ENCODE data around the gene TULP3.
"Not testable (repeated sequence)": the region's sequence is repeated elsewhere in the genome, so short reads cannot be mapped to it uniquely, and the experiment has no call there.

The TULP3 gene, protein sequence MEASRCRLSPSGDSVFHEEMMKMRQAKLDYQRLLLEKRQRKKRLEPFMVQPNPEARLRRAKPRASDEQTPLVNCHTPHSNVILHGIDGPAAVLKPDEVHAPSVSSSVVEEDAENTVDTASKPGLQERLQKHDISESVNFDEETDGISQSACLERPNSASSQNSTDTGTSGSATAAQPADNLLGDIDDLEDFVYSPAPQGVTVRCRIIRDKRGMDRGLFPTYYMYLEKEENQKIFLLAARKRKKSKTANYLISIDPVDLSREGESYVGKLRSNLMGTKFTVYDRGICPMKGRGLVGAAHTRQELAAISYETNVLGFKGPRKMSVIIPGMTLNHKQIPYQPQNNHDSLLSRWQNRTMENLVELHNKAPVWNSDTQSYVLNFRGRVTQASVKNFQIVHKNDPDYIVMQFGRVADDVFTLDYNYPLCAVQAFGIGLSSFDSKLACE

DNA sequence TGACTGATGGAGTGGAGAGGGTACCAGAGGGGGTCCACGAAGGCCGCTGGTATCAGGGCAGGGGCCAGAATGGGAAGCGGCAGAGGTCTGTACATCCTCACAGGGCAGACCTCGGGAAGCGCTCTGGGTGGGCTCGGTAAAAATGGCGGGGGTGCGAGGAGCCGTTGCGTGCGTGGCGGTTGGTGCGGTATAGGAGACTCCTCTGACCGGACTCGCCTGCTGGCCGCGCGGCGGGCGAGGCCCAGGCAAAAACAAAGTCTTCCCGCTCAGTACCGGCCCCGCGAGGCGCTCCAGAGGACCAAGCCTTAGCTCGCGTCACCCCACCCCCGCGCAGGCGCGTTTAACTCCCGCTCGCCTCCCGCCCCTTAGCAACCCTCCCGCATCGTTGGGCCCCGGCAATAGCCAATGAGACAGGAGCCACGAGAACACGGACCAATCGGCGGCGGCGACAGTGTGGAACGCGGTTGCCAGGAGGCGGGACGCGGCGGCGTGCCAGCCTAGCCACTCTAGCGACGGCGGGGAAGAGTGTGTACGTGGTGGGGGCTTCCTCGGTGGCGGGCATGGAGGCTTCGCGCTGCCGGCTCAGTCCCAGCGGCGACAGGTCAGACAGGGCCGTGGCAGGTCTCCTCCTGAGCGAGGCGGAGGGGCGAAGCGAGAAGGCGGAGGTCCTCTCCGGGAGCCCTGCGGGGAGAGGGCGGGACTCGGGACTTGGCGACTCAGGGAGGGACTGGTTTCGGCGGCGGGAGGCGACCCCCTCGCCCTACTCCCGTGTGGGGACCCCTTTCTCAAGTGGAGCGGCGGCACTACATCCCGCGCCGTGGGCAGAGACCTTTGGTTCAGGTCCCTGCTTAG is at the start of gene TULP3:
Gene TULP3 (plus strand): TSS at position 504 of the 852 bp plus-strand sequence. CDS start 57 bp downstream, at position 561.
- DNase-seq (ENCODE audit: low read depth), result peak; percentile 89

DNA sequence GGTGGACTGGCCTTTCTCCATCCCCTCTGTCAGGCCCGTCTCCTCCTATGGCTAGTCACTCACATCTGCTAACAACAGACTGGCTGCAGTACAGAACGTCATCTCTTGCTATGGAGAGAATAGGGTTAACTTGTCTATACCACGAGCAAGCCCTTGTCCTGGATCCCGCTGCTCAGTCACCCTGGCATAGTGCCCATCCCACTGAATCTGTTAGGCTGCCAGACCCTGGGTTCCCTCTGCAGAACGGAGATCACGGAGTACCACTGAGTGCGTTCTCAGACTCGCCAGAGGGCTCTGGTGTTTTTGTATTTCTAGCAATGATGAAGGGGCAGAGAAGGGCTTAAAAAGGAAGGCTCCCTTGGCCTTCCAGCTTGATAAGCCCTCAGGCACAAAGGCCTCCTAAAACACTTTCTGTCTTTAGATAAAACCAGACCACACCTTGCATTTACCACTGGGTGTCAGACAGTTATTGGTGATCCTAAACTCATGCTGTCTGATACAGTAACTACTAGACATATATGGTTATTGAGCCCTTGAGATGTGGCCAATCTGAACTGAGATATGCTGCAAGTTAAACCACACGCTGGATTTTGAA is 49.5 kb upstream of the TULP3 start:
- no peak for DNase-seq (ENCODE audit: low read depth)

DNA sequence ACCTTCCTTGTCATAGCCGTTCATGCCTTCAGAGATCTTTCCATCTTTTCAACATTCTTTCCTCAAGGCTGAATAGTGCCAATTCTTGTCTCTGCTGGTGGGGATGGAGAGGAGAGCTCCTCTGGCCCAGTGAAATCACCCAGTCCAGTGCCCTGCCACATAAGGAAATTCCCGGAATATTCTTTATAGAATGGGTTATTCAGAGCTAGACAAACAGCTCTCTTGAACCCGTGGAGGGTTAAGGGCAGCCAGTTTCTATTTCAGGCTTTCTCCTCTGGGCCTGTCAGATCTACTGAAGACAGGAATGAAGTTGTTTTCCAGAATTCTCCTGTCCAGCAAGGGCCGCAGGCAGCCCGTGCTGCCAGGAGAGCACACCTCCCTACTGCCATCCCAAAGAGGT is 47.7 kb upstream of the TULP3 start:
- DNase-seq (ENCODE audit: low read depth), result no peak

DNA sequence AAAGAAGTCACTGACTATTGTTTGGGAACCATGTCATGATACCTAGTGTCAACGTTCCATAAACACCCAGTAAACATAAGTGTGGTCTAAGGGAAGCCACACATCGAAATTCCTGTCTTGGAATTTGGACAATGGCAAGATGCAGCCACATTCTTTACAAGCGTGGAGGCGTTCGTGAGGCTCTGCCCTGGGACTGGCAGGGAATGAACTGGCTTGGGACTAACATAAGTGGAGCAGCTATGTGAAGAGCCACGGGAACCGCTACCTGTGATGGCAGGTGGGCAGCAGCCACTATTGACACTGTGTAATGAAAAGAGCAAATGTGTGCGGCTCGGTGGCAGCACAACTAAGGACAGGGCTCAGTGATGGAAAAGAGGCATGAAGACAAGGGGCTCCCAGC is 45.9 kb upstream of the TULP3 start:
- no peak for DNase-seq (ENCODE audit: low read depth)

DNA sequence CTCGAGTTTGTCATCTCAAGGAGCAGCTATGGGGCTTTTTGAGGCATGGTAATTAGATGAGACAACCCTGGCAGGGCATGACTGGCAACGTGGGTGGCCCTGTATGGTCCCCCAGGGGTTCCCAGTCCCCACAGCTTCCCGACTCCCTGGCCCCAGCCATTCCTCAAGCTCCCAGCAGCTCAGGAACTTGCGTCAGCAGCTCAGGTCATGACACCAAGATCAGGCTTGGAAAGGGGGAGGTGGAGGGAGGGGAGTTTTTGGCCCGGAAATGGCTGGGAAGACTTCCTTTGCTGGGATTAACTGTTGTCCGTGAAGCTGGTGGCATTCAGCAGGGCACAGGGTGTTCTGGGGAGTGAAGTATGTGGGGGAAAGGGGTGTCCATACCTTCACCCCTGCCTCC is 45.4 kb upstream of the TULP3 start:
- no peak for DNase-seq (ENCODE audit: low read depth)

DNA sequence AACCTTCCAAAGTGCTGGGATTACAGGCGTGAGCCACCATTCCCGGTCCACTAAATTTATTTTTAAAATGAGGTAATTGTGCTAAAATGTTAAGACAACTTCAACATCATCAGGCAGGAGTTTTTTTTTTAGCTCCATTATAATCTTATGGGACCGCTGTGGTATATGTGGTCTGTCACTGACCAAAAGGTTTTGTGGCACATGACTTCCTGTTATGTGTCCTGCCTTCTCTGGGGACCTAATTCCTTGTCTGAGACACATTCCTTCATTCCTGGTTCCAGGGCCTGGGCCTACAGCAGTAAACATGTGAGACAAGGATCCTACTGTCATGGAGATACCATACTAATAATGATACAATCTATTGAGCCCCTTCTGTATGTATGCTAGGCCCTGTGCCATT is 38.8 kb upstream of the TULP3 start:
- no peak for DNase-seq (ENCODE audit: low read depth)

DNA sequence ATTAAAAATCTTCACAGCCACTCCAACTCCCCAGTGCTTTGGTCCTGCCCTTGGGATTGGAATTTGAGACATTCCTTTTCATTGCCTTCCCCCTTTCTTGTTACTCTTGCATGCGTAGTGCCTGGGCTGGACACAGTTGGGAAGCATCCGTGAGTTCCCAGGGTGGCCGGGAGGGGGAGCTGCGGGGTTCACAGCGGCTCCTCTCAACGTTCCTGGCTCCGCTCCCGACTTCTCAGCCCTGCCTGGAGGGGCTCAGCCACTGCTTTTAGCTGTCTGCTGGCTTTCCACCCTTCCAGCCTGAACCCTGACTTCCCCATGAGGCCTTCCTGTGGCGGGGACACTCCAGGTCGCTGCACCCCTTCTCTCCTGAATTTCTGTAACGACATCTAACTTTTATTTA is 37.1 kb upstream of the TULP3 start:
- DNase-seq (ENCODE audit: low read depth), result no peak

DNA sequence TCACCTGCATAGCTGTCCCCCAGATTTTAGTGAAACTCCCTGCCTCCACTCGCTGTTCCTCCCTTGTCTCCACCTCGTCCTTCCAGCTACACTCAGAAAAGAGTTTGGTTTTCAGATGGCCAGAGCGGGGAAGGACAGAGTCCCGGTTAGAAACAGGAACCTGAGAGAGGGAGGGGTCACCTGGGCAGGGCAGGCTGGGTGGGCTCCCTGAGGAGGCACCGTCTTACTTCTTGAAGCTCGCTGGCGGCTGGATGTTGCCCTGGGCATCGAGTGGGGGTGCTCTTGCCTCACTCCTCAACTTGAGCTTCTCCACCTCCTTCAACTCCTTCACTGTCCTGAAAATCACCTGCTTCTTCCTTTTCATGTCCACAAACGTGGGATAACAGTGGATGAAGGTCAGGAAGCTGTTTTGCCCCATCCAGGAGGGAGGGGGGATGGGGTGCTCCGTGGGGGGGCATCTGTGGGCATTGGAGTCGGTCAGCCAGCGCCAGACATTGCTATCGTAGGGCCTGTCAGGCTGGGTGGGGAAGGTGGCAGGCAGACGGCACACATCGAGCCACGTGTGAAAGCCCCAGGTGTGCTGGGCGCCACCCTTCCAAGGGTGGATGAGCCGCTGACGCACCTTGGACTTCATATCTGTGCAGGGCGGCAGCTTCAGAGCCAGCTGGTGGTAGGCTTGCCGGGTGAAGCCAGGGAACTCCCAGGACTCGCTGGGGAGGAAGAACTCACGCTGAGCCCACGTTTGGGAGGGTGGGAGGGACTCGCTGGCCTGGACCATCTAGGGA is 35.8 kb upstream of the TULP3 start:
- no peak for DNase-seq (ENCODE audit: low read depth)

DNA sequence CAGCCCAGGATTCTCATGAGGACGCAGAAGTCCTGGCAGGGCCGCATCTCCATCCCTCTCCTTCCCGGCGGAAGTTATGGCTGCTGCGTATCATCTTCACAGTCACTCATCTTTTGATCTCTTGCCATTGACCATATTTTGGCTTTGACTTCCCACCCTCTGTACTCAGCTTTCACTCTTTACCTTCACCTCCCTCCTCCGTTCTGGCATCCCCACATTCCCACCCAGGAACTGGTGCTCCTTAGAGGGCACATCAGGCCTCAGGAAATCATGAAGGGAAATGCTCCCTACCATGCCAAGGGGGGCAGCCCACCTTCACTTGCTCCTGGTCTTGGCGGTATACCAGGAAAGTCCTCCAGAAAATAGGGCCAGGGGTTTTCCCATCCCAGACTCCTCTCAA is 35.1 kb upstream of the TULP3 start:
- no peak for DNase-seq (ENCODE audit: low read depth)

DNA sequence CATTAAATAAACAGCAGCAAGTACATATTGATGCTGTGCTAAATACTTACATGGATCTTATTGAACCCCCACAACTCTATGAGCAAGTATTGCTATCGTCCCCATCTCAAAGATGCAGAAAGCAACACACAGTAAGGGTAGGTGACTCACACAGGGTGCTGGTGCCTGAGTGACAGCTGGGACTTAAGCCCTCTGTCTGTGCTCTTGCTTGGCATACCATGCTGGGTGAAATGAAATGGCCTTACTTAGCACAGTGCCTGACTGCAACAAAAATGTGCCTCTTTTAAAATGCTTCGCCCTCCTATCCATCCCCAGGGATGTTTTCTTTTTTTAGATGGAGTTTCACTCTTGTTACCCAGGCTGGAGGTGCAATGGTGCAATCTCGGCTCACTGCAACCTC is 34.6 kb upstream of the TULP3 start:
- no peak for DNase-seq (ENCODE audit: low read depth)

DNA sequence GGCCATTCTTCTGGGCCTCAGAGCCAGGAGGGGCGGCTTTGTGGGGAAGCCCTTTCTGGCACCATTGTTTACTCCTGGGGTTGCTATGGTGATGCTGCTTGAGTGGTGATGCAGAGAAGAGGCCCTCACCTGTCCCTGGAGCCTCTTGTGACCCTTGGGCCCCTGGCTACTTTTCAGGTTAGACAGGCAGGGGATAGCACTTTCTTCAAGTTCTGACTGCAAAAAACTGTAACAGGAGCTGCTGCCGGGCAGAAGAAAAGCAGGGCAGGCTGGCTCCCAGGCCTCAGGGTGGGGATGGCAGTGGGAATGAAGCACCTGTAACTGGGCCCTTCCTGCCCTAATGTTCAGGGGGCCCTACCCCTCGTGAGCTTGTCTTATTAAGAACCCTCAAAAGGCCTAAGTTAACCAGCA is 33.7 kb upstream of the TULP3 start, which contains the start of gene TEX52:
Gene TEX52 (minus strand): TSS at position 19 of the 411 bp plus-strand sequence. CDS start 13 bp downstream, at position 6.
- no peak for DNase-seq (ENCODE audit: low read depth)

DNA sequence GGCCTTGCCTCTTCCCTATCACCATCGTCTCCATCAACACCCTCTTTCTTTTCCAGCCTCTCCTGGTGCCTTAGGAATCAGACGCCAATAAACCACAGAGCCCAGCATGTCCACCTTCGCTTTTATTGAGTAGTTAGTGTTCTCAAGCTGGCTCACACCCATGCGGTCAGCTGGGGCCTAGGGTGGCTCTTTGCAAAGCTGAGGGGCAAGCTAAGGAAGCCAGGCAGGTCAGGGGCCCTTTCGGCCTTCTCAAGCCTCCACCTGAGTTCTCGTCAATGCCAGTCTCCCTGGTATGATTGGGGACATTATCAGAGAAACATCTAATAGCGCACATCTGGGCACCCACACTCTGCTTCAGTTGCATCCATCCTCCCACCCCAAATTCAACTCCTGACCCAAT is 33.1 kb upstream of the TULP3 start:
- no peak for DNase-seq (ENCODE audit: low read depth)

DNA sequence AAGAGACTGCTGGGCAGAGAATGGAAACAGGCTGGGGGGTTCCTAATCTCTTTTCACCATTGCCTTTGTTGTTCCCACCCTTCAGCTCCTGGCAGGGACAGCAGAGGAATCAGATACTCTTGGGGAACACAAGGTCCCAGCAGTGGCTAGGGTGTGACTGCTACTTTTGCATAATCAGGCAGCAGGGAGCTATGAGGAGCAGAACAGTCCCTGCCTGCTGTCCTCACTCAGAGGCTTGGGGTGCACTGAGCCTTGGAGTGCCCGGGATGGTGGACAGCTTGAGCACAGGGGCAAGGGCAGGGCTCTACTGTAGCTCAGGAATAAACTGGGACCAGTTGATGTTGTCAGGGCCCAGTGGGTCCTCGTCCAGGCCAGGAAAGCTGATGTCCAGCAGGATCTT is 32.4 kb upstream of the TULP3 start:
- no peak for DNase-seq (ENCODE audit: low read depth)

DNA sequence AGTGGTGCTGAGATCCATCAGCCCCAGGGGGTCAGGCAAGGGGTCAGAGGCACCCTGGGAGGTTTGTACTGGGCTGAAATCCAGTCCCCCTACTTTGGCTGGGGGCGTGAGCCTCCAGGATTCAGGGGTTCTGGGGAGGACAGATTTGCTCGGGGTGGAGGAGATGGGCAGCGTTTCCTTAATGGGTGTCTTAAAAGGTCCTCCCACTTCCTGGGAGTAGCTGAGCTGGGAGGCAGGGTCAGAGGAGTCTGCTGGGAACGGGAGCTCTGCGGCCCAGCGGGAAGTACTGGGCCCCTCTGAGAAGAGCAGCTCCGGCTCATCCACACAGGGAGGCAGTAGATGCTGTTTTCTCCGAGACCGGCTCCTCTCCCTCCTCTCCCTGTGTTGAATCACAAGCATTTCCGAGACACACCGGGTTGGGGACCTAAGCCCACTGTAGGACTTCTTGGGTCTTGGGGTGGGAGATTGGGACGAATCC is 31.7 kb upstream of the TULP3 start:
- DNase-seq (ENCODE audit: low read depth), result no peak

DNA sequence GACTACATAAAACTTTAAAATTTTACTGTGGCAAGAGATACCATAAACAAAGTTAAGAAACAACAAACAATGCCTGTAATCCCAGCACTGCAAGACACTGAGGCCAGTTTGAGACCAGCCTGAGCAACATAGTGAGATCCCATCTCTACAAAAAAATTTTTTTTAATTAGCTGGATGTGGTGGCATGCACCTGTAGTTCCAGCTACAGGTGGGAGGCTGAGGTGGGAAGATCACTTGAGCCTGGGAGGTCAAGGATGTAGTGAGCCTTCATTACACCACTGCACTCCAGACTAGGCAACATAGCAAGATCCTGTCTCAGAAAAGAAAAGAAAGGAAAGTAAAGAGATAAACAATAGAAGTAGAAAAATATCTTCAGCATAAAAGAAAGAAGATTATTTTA is 30.5 kb upstream of the TULP3 start:
- DNase-seq (ENCODE audit: low read depth), result no peak

DNA sequence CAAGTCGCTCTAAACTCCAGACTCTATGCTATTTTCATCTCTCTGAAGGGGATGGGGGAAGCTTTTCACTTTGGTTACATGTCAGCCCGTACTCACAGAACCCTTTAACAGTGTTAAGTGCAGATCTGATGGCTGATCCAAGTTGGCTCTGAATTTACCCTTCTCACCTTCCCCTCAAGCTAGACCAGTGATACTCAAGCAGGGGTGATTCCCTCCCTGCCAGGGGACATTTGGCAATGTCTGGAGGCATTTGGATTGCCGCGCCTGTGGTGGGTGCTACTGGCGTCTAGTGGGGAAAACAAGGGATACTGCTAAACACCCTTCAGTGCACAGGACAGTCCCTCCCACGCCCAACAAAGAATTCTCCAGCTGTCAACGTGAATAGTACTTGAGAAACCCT is 27.8 kb upstream of the TULP3 start:
- DNase-seq (ENCODE audit: low read depth), result no peak

DNA sequence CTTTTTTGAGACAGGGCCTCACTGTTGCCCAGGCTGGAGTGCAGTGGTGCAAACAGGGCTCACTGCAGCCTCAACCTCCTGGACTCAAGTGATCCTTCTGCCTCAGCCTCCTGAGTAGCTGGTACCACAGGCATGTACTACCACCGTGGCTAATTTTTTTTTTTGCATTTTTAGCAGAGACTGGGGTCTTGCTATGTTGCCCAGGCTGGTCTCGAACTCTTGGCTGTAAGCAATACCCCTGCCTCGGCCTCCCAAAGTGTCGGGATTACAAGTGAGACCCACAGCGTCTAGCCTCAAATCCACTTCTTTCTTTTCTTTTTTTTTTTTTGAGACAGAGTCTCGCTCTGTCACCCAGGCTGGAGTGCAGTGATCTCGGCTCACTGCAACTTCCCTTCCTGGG is 27.3 kb upstream of the TULP3 start:
- DNase-seq (ENCODE audit: low read depth), result not testable (repeated sequence)

DNA sequence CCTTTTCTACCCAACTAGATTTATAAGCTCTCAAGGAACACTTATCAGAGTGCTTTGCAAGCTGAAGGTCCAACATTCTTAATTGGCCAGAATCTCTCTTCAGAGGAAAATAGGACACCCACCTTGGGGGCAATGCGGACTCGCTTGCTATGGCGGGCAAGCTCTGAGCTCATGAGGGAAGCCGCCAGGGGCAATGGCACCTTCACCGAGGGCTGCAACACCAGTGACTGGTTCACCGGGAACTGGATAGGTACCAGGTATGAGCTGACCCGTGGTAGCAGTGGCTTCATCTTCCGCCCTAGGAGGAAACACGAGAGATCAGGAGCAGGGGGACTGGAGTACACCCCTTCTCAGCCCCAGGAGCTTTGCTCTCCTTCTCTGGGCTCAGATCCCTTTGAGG is 26.5 kb upstream of the TULP3 start:
- no peak for DNase-seq (ENCODE audit: low read depth)

DNA sequence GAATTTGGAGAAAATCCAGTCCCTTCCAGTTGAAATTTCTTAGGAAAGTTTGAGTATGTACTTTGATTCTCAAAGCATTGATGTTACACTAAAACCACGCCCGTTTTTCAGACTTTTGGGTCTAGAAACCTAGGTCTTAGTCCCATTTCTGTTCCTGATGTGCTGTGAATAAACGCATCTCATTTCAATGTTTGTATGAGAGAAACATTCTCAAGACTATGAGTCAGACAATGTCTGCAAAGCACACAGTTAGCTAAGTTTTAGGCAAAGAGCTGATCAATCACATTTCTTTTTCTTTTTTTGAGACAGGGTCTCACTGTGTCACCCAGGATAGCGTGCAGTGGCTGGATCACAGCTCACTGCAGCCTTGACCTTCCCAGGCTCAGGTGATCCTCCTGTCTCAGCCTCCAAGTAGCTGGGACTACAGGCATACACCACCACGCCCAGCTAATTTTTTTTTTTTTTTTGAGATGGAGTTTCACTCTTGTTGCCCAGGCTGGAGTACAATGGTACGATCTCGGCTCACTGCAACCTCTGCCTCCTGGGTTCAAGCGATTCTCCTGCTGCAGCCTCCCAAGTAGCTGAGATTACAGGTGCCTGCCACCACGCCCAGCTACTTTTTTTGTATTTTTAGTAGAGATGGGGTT is 21.6 kb upstream of the TULP3 start:
- DNase-seq (ENCODE audit: low read depth), result not testable (repeated sequence)

DNA sequence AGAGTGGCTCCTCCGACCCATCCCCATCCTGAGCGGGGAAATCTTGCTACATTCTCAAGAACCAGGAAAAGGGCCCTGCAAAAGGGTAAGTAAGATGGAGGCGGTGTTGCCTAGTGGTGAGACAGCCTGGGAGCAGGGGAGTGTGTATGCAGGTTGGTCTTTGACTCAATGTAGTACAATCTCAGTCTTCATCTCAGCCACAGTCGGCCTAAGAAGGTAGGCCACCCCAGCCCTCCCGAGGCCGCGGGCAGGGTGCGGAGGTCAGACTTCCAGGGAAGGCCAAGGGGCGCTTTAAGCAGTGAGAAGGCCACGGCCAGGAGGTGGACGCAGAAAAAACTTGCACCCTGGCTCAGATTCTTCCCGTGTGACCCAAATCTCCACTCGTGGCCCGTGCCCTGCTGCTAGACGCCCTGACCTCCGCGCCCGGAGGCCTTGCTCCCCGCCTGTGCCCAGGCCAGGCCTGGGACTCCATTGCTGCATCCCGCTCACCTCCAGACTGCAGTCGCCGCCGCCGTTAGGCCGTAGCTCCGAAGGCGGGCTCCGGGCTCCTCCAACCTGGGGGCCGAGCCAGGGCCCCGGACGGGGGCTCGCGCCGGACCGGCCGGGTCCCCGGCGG is 14.2 kb upstream of the TULP3 start:
- DNase-seq (ENCODE audit: low read depth), result no peak
